MCF 10A (cell line): ENCODE data around the gene FGR. TPM values are rescaled to one million over a fixed set of nuclear protein-coding genes. Genes with fewer than 3 reads are reported as not detected.

Source experiments
- BruUV-seq: library from RNA; stranded (reverse); fragments of 400-500 nt; replicated peaks from 2 replicates; lab custom pipeline; 2021; lab: Mats Ljungman, UMichigan
- CTCF ChIA-PET: fragments of 300-600 bp; sonication (Branson Sonifier 250); formaldehyde crosslinking; extraction: SDS; loops from one replicate; lab custom pipeline; 2021; ENCODE audit warnings: antibody characterized with exemption, inconsistent platforms; lab: Yijun Ruan, JAX
- POLR2A ChIA-PET: fragments of 300-600, 350-650 bp; sonication (Branson Sonifier 250); formaldehyde crosslinking; extraction: SDS; loops from one replicate; lab custom pipeline; 2020; ENCODE audit warnings: antibody characterized with exemption, inconsistent platforms; lab: Yijun Ruan, JAX
- DNase-seq: peaks from one replicate; pipeline ENCODE4 v3.0.0-alpha.2; 2018; ENCODE audit not compliant: unreplicated experiment
- H3K27ac Mint-ChIP-seq: one replicate; pipeline ENCODE4 v1.8.0; 2022; ENCODE audit warnings: mild to moderate bottlenecking, low read depth, mixed read lengths; ENCODE audit not compliant: unreplicated experiment
- H3K27me3 Mint-ChIP-seq: one replicate; pipeline ENCODE4 v1.8.0; 2022; ENCODE audit warnings: mixed read lengths; ENCODE audit not compliant: insufficient read depth, unreplicated experiment
- H3K36me3 Mint-ChIP-seq: one replicate; pipeline ENCODE4 v1.8.0; 2022; ENCODE audit warnings: mild to moderate bottlenecking, moderate library complexity, mixed read lengths; ENCODE audit not compliant: insufficient read depth, unreplicated experiment
- H3K4me1 Mint-ChIP-seq: one replicate; pipeline ENCODE4 v1.8.0; 2022; ENCODE audit warnings: mixed read lengths; ENCODE audit not compliant: insufficient read depth, unreplicated experiment
- H3K4me3 Mint-ChIP-seq: one replicate; pipeline ENCODE4 v1.8.0; 2022; ENCODE audit warnings: mild to moderate bottlenecking, moderate library complexity, mixed read lengths; ENCODE audit not compliant: unreplicated experiment
- H3K9me3 Mint-ChIP-seq: one replicate; pipeline ENCODE4 v1.8.0; 2022; ENCODE audit warnings: mixed read lengths; ENCODE audit not compliant: unreplicated experiment
- intact Hi-C: fragments of 100-400 bp; cut with micrococcal nuclease; formaldehyde crosslinking; loops from 2 replicates; pipeline ENCODE4 v1.14.1; 2022
- total RNA-seq: library from RNA; stranded (reverse); gene quantifications from 2 replicates; pipeline ENCODE4 v1.2.3, GENCODE V29; 2022
- TF ChIP-seq, protein P1 (sequence below): fragments of 200-600 bp; IDR thresholded peaks from one replicate; pipeline ENCODE4 v1.8.0; 2022; ENCODE audit warnings: antibody characterized with exemption, mild to moderate bottlenecking; ENCODE audit not compliant: unreplicated experiment

Gene FGR
- total RNA-seq, 1 experiment from 2014 or later: not detected

DNA sequence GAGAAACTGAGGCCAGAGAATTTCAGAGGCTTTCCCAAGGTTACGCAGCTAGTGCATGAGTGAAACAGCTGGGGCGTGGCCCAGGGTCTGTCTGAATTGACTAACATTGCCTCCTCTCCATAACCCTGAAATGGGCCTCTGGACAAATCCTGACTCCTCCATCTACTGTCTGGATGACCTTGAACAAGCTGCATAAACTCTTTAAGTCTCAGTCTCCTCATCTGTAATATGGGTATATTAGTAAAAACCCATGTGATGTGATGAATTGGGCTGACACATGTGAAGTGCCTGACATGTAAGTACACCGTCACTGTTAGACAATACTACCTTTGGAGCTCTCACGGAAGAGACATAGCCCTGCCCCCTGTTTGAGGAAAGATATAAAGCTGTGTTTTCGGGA is 12.3 kb upstream of the FGR start:
- POLR2A ChIA-PET: interaction anchor here (0.7 to 0.9 kb wide), 2 partner anchors 22 to 25 kb away, joined by 3 read pairs; partner anchors contain the start of gene IFI6
- Mint-ChIP-seq H3K4me3 (no peak overlapping the region), H3K9me3 (no peaks in the 10 kb centered on the region), H3K36me3 (no peaks in the 10 kb centered on the region), H3K27ac (no peak overlapping the region), H3K4me1 (peaks cover 20% of the 10 kb centered on the region), H3K27me3 (no peaks in the 10 kb centered on the region)
- DNase-seq: no peak
- BruUV-seq: no TSS peak
- TF ChIP-seq, protein P1, sequence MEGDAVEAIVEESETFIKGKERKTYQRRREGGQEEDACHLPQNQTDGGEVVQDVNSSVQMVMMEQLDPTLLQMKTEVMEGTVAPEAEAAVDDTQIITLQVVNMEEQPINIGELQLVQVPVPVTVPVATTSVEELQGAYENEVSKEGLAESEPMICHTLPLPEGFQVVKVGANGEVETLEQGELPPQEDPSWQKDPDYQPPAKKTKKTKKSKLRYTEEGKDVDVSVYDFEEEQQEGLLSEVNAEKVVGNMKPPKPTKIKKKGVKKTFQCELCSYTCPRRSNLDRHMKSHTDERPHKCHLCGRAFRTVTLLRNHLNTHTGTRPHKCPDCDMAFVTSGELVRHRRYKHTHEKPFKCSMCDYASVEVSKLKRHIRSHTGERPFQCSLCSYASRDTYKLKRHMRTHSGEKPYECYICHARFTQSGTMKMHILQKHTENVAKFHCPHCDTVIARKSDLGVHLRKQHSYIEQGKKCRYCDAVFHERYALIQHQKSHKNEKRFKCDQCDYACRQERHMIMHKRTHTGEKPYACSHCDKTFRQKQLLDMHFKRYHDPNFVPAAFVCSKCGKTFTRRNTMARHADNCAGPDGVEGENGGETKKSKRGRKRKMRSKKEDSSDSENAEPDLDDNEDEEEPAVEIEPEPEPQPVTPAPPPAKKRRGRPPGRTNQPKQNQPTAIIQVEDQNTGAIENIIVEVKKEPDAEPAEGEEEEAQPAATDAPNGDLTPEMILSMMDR: no peak
- intact Hi-C loops: no loop called here
- CTCF ChIA-PET: interaction anchor here (0.5 to 1.5 kb wide), 3 partner anchors 14 to 1064 kb away, joined by 3 to 4 read pairs (median 4); no protein-coding TSS in a partner anchor

DNA sequence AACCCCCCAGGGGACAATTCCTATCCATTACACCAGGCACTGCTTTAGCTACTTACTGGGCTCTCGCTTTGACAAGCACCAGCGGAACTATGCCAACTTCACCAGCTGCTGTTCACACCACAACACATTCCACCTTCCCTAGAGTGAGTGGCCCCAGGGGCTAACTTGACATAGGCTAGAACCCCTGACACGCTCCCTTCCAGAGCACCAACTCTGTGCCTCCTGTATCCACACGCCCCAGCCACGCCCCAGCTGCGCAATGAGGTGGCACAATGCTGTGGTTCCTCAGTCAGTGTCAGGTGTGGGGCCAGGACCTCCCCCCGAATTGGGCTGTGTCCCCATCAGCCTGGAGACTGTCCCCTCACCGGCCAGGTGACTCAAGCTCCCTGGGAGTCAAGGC is 11.7 kb upstream of the FGR start:
- no peak overlapping the region for H3K4me3 Mint-ChIP-seq
- ChIA-PET CTCF (interaction anchor here (0.5 to 0.6 kb wide), 2 partner anchors 82 to 1065 kb away, joined by 4 read pairs; no protein-coding TSS in a partner anchor), POLR2A (interaction anchor here (0.9 kb wide), 1 partner anchor 25 kb away, joined by 3 read pairs; the partner anchor contains the start of gene IFI6)
- peaks cover 20% of the 10 kb centered on the region for H3K4me1 Mint-ChIP-seq
- BruUV-seq: no TSS peak
- no peaks in the 10 kb centered on the region for H3K9me3 Mint-ChIP-seq
- intact Hi-C loops: no loop called here
- no peaks in the 10 kb centered on the region for H3K36me3 Mint-ChIP-seq
- H3K27me3 Mint-ChIP-seq: no peaks in the 10 kb centered on the region
- H3K27ac Mint-ChIP-seq: no peak overlapping the region
- TF ChIP-seq, protein P1: no peak
- peak; percentile 37 for DNase-seq

DNA sequence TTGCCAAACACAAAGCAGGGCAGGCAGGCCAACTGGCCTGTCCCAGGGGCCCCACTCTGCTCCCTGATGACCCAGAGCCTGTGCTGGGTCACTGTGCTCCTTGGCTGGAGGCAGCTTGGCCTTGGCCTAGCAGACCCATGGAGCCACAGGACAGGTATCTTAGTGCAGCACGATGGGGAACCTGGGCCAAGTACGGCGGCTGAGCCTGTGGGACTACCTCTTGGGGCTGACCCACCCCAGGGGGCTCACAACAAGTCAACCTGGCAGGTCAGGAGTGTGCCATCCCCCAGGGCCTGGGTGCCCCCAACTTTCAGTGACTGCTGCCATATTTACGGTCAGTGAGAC is 10.1 kb upstream of the FGR start:
- intact Hi-C loops: no loop called here
- no peak overlapping the region for H3K4me3 Mint-ChIP-seq
- no peaks in the 10 kb centered on the region for H3K9me3 Mint-ChIP-seq
- H3K4me1 Mint-ChIP-seq: peaks cover 7% of the 10 kb centered on the region
- BruUV-seq: no TSS peak
- no peak for DNase-seq
- no peaks in the 10 kb centered on the region for H3K27me3 Mint-ChIP-seq
- POLR2A ChIA-PET: no interaction called here
- TF ChIP-seq, protein P1: no peak
- CTCF ChIA-PET: interaction anchor here (0.8 to 2.4 kb wide), 6 partner anchors 8 to 248 kb away, joined by 3 to 20 read pairs (median 4); no protein-coding TSS in a partner anchor
- no peaks in the 10 kb centered on the region for H3K36me3 Mint-ChIP-seq
- no peak overlapping the region for H3K27ac Mint-ChIP-seq

GRCh38 chr1:27644369-27645070 is 9.5 kb upstream of the FGR start:
- ChIA-PET CTCF (interaction anchor here (0.8 to 2.4 kb wide), 9 partner anchors 8 to 248 kb away, joined by 3 to 20 read pairs (median 3); no protein-coding TSS in a partner anchor), POLR2A (interaction anchor here (0.6 kb wide), 1 partner anchor 410 kb away, joined by 3 read pairs; no protein-coding TSS in a partner anchor)
- Mint-ChIP-seq H3K27me3 (no peaks in the 10 kb centered on the region), H3K4me1 (peaks cover 7% of the 10 kb centered on the region), H3K9me3 (no peaks in the 10 kb centered on the region), H3K4me3 (no peak overlapping the region), H3K27ac (no peak overlapping the region), H3K36me3 (no peaks in the 10 kb centered on the region)
- no TSS peak for BruUV-seq
- TF ChIP-seq, protein P1: no peak
- intact Hi-C loops: loop anchor here (1.0 kb wide), 1 partner anchor 19 kb away; no protein-coding TSS in a partner anchor
- DNase-seq: no peak
